ENCODE data around the gene SETBP1.

Gene SETBP1

GRCh38 chr18:44846450-44846849 lies 165.8 kb downstream of the SETBP1 start:
- TF ChIP-seq ZFP30 (CRISPR knock-in tag; IDR thresholded peaks at IDR 0.05) (no peak), PATZ1 (CRISPR knock-in tag; IDR thresholded peaks at IDR 0.05; ENCODE audit: borderline replicate concordance) (no peak), SNAI2 (CRISPR knock-in tag; IDR thresholded peaks at IDR 0.05) (no peak), RARB (CRISPR knock-in tag; IDR thresholded peaks at IDR 0.05) (no peak), CSRNP3 (CRISPR knock-in tag; IDR thresholded peaks at IDR 0.05) (no peak), GLIS3 (CRISPR knock-in tag; IDR thresholded peaks at IDR 0.05) (no peak), POU6F1 (CRISPR knock-in tag; IDR thresholded peaks at IDR 0.05; ENCODE audit: borderline replicate concordance, low read depth) (no peak), TCF4 (CRISPR knock-in tag; IDR thresholded peaks at IDR 0.05; ENCODE audit: borderline replicate concordance) (no peak), ZC3H10 (CRISPR knock-in tag; IDR thresholded peaks at IDR 0.05) (no peak), ZNF70 (CRISPR knock-in tag; IDR thresholded peaks at IDR 0.05) (no peak), CSDC2 (CRISPR knock-in tag; IDR thresholded peaks at IDR 0.05) (no peak), PPARA (CRISPR knock-in tag; IDR thresholded peaks at IDR 0.05; ENCODE audit: borderline replicate concordance) (no peak), ESRRG (CRISPR knock-in tag; IDR thresholded peaks at IDR 0.05) (no peak), ZNF8 (CRISPR knock-in tag; IDR thresholded peaks at IDR 0.05) (no peak), ZNF565 (CRISPR knock-in tag; conservative IDR thresholded peaks at IDR 0.05; ENCODE audit: low read depth) (no peak), BACH2 (CRISPR knock-in tag; IDR thresholded peaks at IDR 0.05; ENCODE audit: borderline replicate concordance) (no peak), OSR1 (CRISPR knock-in tag; IDR thresholded peaks at IDR 0.05) (no peak)
- no peak for ATAC-seq

- TF ChIP-seq ZNF565 (CRISPR knock-in tag; conservative IDR thresholded peaks at IDR 0.05; ENCODE audit: low read depth) (no peak), ISL1 (CRISPR knock-in tag; IDR thresholded peaks at IDR 0.05) (no peak), PPARA (CRISPR knock-in tag; IDR thresholded peaks at IDR 0.05; ENCODE audit: borderline replicate concordance) (no peak), TOX (CRISPR knock-in tag; IDR thresholded peaks at IDR 0.05; ENCODE audit: borderline replicate concordance) (no peak), CSDC2 (CRISPR knock-in tag; IDR thresholded peaks at IDR 0.05) (no peak), PATZ1 (CRISPR knock-in tag; IDR thresholded peaks at IDR 0.05; ENCODE audit: borderline replicate concordance) (no peak), TSHZ2 (CRISPR knock-in tag; IDR thresholded peaks at IDR 0.05) (no peak), CSRNP3 (CRISPR knock-in tag; IDR thresholded peaks at IDR 0.05) (no peak), ZNF70 (CRISPR knock-in tag; IDR thresholded peaks at IDR 0.05) (no peak), ZNF8 (CRISPR knock-in tag; IDR thresholded peaks at IDR 0.05) (no peak), ZFP3 (CRISPR knock-in tag; IDR thresholded peaks at IDR 0.05) (no peak), TCF4 (CRISPR knock-in tag; IDR thresholded peaks at IDR 0.05; ENCODE audit: borderline replicate concordance) (no peak), ZFP30 (CRISPR knock-in tag; IDR thresholded peaks at IDR 0.05) (no peak), GLIS3 (CRISPR knock-in tag; IDR thresholded peaks at IDR 0.05) (no peak), SNAI2 (CRISPR knock-in tag; IDR thresholded peaks at IDR 0.05) (no peak), ARNTL (CRISPR knock-in tag; IDR thresholded peaks at IDR 0.05; ENCODE audit: borderline replicate concordance, low read depth) (no peak), ESRRG (CRISPR knock-in tag; IDR thresholded peaks at IDR 0.05) (no peak), POU6F1 (CRISPR knock-in tag; IDR thresholded peaks at IDR 0.05; ENCODE audit: borderline replicate concordance, low read depth) (no peak), RARB (CRISPR knock-in tag; IDR thresholded peaks at IDR 0.05) (no peak), CREB5 (CRISPR knock-in tag; IDR thresholded peaks at IDR 0.05; ENCODE audit: low read depth) (no peak)
- no peak for ATAC-seq
These were observed 168.1 kb downstream of the SETBP1 start for GRCh38 chr18:44848644-44849335.

All from SK-N-SH treated with all-trans-retinoic acid at 6 μM for 48 hours (cell line).